AG09309 (cell line): Measurements from ENCODE around the gene SYCE3.

Experiments used
- DNase-seq: peaks from one replicate; pipeline ENCODE4 v3.0.0-alpha.2; 2010; ENCODE audit warnings: low read depth
- H3K4me3 ChIP-seq: 2 replicates; pipeline ENCODE4 v1.5.1; 2011; ENCODE audit warnings: mild to moderate bottlenecking, low read depth, low read length, moderate library complexity; ENCODE audit not compliant: control insufficient read depth
- CTCF ChIP-seq: IDR thresholded peaks from 2 replicates; pipeline ENCODE4 v1.5.1; 2011; ENCODE audit warnings: mild to moderate bottlenecking, low read depth, low read length, inconsistent platforms; ENCODE audit not compliant: insufficient read depth, control insufficient read depth; ENCODE audit errors: missing control alignments

Gene SYCE3

GRCh38 chr22:50550395-50550794 is 12.3 kb downstream of the SYCE3 start:
- no peak overlapping the region for H3K4me3 ChIP-seq
- no peak for TF ChIP-seq CTCF
- no peak for DNase-seq

- TF ChIP-seq CTCF: no peak
- H3K4me3 ChIP-seq: no peak overlapping the region
- no peak for DNase-seq
Observed at GRCh38 chr22:50548921-50549790, 13.6 kb downstream of the SYCE3 start.

- no peak for TF ChIP-seq CTCF
- no peak for DNase-seq
- H3K4me3 ChIP-seq: no peak overlapping the region
Observed at GRCh38 chr22:50548040-50548920, 14.4 kb downstream of the SYCE3 start.

GRCh38 chr22:50547263-50547985 is 15.3 kb downstream of the SYCE3 start:
- DNase-seq: no peak
- no peak for TF ChIP-seq CTCF
- H3K4me3 ChIP-seq: no peak overlapping the region

GRCh38 chr22:50546326-50547262 is 16.1 kb downstream of the SYCE3 start:
- DNase-seq: no peak
- no peak overlapping the region for H3K4me3 ChIP-seq

More at GRCh38 chr22:50546326-50547262, 16.1 kb downstream of the SYCE3 start:
- TF ChIP-seq CTCF: no peak
